Activated naive CD8-positive, alpha-beta T cell treated with anti-CD3 and anti-CD28 coated beads for 36 hours (primary cell): ENCODE results near the gene HECTD1. TPM values are rescaled to one million over a fixed set of nuclear protein-coding genes. Genes with fewer than 3 reads are reported as not detected.
"Not testable (repeated sequence)": the region's sequence is repeated elsewhere in the genome, so short reads cannot be mapped to it uniquely, and the experiment has no call there.

ENCODE experiments used
- DNase-seq: peaks from one replicate; pipeline ENCODE4 v3.0.0; 2021
- H3K27ac Mint-ChIP-seq: one replicate; pipeline ENCODE4 v1.8.0; 2022; ENCODE audit warnings: mild to moderate bottlenecking, moderate library complexity, mixed read lengths
- H3K27me3 Mint-ChIP-seq: one replicate; pipeline ENCODE4 v1.8.0; 2022; ENCODE audit warnings: mild to moderate bottlenecking, mixed read lengths
- H3K36me3 Mint-ChIP-seq: one replicate; pipeline ENCODE4 v1.8.0; 2021; ENCODE audit warnings: mild to moderate bottlenecking, mixed read lengths
- H3K4me1 Mint-ChIP-seq: one replicate; pipeline ENCODE4 v1.8.0; 2021; ENCODE audit warnings: mixed read lengths
- H3K4me3 Mint-ChIP-seq: one replicate; pipeline ENCODE4 v1.8.0; 2022; ENCODE audit warnings: mild to moderate bottlenecking, moderate library complexity, mixed read lengths
- H3K9me3 Mint-ChIP-seq: one replicate; pipeline ENCODE4 v1.8.0; 2022; ENCODE audit warnings: mixed read lengths
- total RNA-seq, 2 experiments: library from RNA; stranded (reverse); gene quantifications; one replicate each; pipeline ENCODE4 v1.2.3, GENCODE V29; 2021

HECTD1 gene
- total RNA-seq, 2 experiments from 2014 or later, result 78.6 to 89.2 TPM

GRCh38 chr14:31083781-31084180 lies 123.8 kb downstream of the HECTD1 start:
- DNase-seq, result no peak
- H3K36me3 Mint-ChIP-seq, result no peaks in the 10 kb centered on the region
- no peaks in the 10 kb centered on the region for H3K4me1 Mint-ChIP-seq
- no peaks in the 10 kb centered on the region for H3K27me3 Mint-ChIP-seq
- H3K27ac Mint-ChIP-seq, result no peak overlapping the region
- no peaks in the 10 kb centered on the region for H3K9me3 Mint-ChIP-seq
- H3K4me3 Mint-ChIP-seq, result no peak overlapping the region

- no peak for DNase-seq
- no peaks in the 10 kb centered on the region for H3K9me3 Mint-ChIP-seq
- no peak overlapping the region for H3K4me3 Mint-ChIP-seq
- no peak overlapping the region for H3K27ac Mint-ChIP-seq
- no peaks in the 10 kb centered on the region for H3K27me3 Mint-ChIP-seq
- H3K4me1 Mint-ChIP-seq, result no peaks in the 10 kb centered on the region
- peaks cover 1% of the 10 kb centered on the region for H3K36me3 Mint-ChIP-seq
These were observed 127.1 kb downstream of the HECTD1 start for GRCh38 chr14:31080484-31080883.

- Mint-ChIP-seq H3K4me1 (no peaks in the 10 kb centered on the region), H3K4me3 (no peak overlapping the region), H3K27ac (no peak overlapping the region), H3K36me3 (peaks cover 6% of the 10 kb centered on the region), H3K27me3 (no peaks in the 10 kb centered on the region), H3K9me3 (peaks cover 3% of the 10 kb centered on the region)
- no peak for DNase-seq
These were observed 127.5 kb downstream of the HECTD1 start for GRCh38 chr14:31080056-31080455.

GRCh38 chr14:31078766-31079165 lies 128.8 kb downstream of the HECTD1 start:
- Mint-ChIP-seq H3K27ac (no peak overlapping the region), H3K4me1 (no peaks in the 10 kb centered on the region)

GRCh38 chr14:31075144-31075543 lies 132.4 kb downstream of the HECTD1 start:
- H3K36me3 Mint-ChIP-seq, result peaks cover 7% of the 10 kb centered on the region
- no peaks in the 10 kb centered on the region for H3K4me1 Mint-ChIP-seq
- H3K9me3 Mint-ChIP-seq, result peaks cover 4% of the 10 kb centered on the region
- H3K27me3 Mint-ChIP-seq, result no peaks in the 10 kb centered on the region
- H3K27ac Mint-ChIP-seq, result no peak overlapping the region
- no peak overlapping the region for H3K4me3 Mint-ChIP-seq
- no peak for DNase-seq

More at GRCh38 chr14:31078766-31079165, 128.8 kb downstream of the HECTD1 start:
- peaks cover 4% of the 10 kb centered on the region for H3K9me3 Mint-ChIP-seq
- DNase-seq, result no peak
- H3K36me3 Mint-ChIP-seq, result peaks cover 7% of the 10 kb centered on the region
- H3K4me3 Mint-ChIP-seq, result no peak overlapping the region
- H3K27me3 Mint-ChIP-seq, result no peaks in the 10 kb centered on the region

- no peak overlapping the region for H3K4me3 Mint-ChIP-seq
- H3K4me1 Mint-ChIP-seq, result no peaks in the 10 kb centered on the region
- H3K27me3 Mint-ChIP-seq, result no peaks in the 10 kb centered on the region
- no peak for DNase-seq
- H3K27ac Mint-ChIP-seq, result no peak overlapping the region
- peaks cover 4% of the 10 kb centered on the region for H3K9me3 Mint-ChIP-seq
- H3K36me3 Mint-ChIP-seq, result peaks cover 8% of the 10 kb centered on the region
These were observed 136.4 kb downstream of the HECTD1 start for GRCh38 chr14:31071151-31071550.

GRCh38 chr14:31070431-31070830 lies 137.2 kb downstream of the HECTD1 start:
- no peaks in the 10 kb centered on the region for H3K4me1 Mint-ChIP-seq
- no peak overlapping the region for H3K27ac Mint-ChIP-seq
- peaks cover 8% of the 10 kb centered on the region for H3K36me3 Mint-ChIP-seq
- no peak overlapping the region for H3K4me3 Mint-ChIP-seq
- H3K27me3 Mint-ChIP-seq, result no peaks in the 10 kb centered on the region
- H3K9me3 Mint-ChIP-seq, result peaks cover 4% of the 10 kb centered on the region
- DNase-seq, result no peak

- no peaks in the 10 kb centered on the region for H3K9me3 Mint-ChIP-seq
- no peaks in the 10 kb centered on the region for H3K27me3 Mint-ChIP-seq
- no peak overlapping the region for H3K4me3 Mint-ChIP-seq
- H3K36me3 Mint-ChIP-seq, result peaks cover 3% of the 10 kb centered on the region
- DNase-seq, result no peak
- no peaks in the 10 kb centered on the region for H3K4me1 Mint-ChIP-seq
- no peak overlapping the region for H3K27ac Mint-ChIP-seq
These were observed 138.2 kb downstream of the HECTD1 start for GRCh38 chr14:31069343-31069742.

GRCh38 chr14:31068235-31068634 lies 139.4 kb downstream of the HECTD1 start:
- no peaks in the 10 kb centered on the region for H3K9me3 Mint-ChIP-seq
- peaks cover 3% of the 10 kb centered on the region for H3K36me3 Mint-ChIP-seq
- DNase-seq, result no peak
- no peak overlapping the region for H3K27ac Mint-ChIP-seq
- H3K4me3 Mint-ChIP-seq, result no peak overlapping the region
- H3K4me1 Mint-ChIP-seq, result no peaks in the 10 kb centered on the region
- H3K27me3 Mint-ChIP-seq, result no peaks in the 10 kb centered on the region

GRCh38 chr14:31062908-31063307 lies 144.7 kb downstream of the HECTD1 start:
- H3K27me3 Mint-ChIP-seq, H3K27ac Mint-ChIP-seq, H3K9me3 Mint-ChIP-seq, DNase-seq, H3K4me1 Mint-ChIP-seq, H3K4me3 Mint-ChIP-seq, H3K36me3 Mint-ChIP-seq: not testable (repeated sequence)

GRCh38 chr14:31060253-31060875 lies 147.2 kb downstream of the HECTD1 start:
- no peaks in the 10 kb centered on the region for H3K9me3 Mint-ChIP-seq
- H3K27me3 Mint-ChIP-seq, result no peaks in the 10 kb centered on the region
- H3K4me3 Mint-ChIP-seq, result no peak overlapping the region
- no peak for DNase-seq
- H3K36me3 Mint-ChIP-seq, result no peaks in the 10 kb centered on the region
- H3K27ac Mint-ChIP-seq, result no peak overlapping the region
- peaks cover 13% of the 10 kb centered on the region for H3K4me1 Mint-ChIP-seq

GRCh38 chr14:31059152-31059924 lies 148.3 kb downstream of the HECTD1 start:
- Mint-ChIP-seq H3K4me1 (peaks cover 13% of the 10 kb centered on the region), H3K27me3 (no peaks in the 10 kb centered on the region), H3K9me3 (no peaks in the 10 kb centered on the region), H3K36me3 (no peaks in the 10 kb centered on the region), H3K4me3 (no peak overlapping the region), H3K27ac (no peak overlapping the region)
- DNase-seq, result no peak

GRCh38 chr14:31057701-31058364 lies 149.8 kb downstream of the HECTD1 start:
- Mint-ChIP-seq H3K9me3 (no peaks in the 10 kb centered on the region), H3K27me3 (no peaks in the 10 kb centered on the region), H3K4me1 (peaks cover 13% of the 10 kb centered on the region), H3K36me3 (no peaks in the 10 kb centered on the region), H3K27ac (no peak overlapping the region), H3K4me3 (no peak overlapping the region)
- DNase-seq, result no peak

- no peak overlapping the region for H3K27ac Mint-ChIP-seq
These were observed 150.6 kb downstream of the HECTD1 start for GRCh38 chr14:31057035-31057434.

GRCh38 chr14:31052905-31053586 lies 154.5 kb downstream of the HECTD1 start:
- H3K27me3 Mint-ChIP-seq, H3K4me1 Mint-ChIP-seq, DNase-seq, H3K27ac Mint-ChIP-seq, H3K4me3 Mint-ChIP-seq, H3K9me3 Mint-ChIP-seq, H3K36me3 Mint-ChIP-seq: not testable (repeated sequence)

More at GRCh38 chr14:31057035-31057434, 150.6 kb downstream of the HECTD1 start:
- Mint-ChIP-seq H3K36me3 (no peaks in the 10 kb centered on the region), H3K4me3 (no peak overlapping the region), H3K27me3 (no peaks in the 10 kb centered on the region), H3K4me1 (peaks cover 13% of the 10 kb centered on the region), H3K9me3 (no peaks in the 10 kb centered on the region)
- DNase-seq, result no peak
